MM.1S (cell line): ENCODE results near the gene LIPG.

Source experiments
- DNase-seq: peaks from one replicate; pipeline ENCODE4 v3.0.0-alpha.2; 2015
- H2AFZ ChIP-seq: fragments of 300-600 bp; sonication (generic); 2 replicates; pipeline ENCODE4 v1.6.0; 2016; ENCODE audit warnings: antibody characterized with exemption, low read length
- H3F3A ChIP-seq: fragments of 300-600 bp; sonication (generic); 2 replicates; pipeline ENCODE4 v1.6.1; 2016; ENCODE audit warnings: mild to moderate bottlenecking, antibody characterized with exemption, low read length, moderate library complexity, mixed read lengths; ENCODE audit not compliant: insufficient read depth
- H3K27ac ChIP-seq: fragments of 300-600 bp; sonication (generic); 2 replicates; pipeline ENCODE4 v1.5.1; 2016; ENCODE audit warnings: mild to moderate bottlenecking, low read length
- H3K27me3 ChIP-seq: fragments of 300-600 bp; sonication (generic); replicated peaks from 2 replicates; pipeline ENCODE4 v1.6.0; 2016; ENCODE audit warnings: low read length; ENCODE audit not compliant: insufficient read depth
- H3K36me3 ChIP-seq: fragments of 300-600 bp; sonication (generic); replicated peaks from 2 replicates; pipeline ENCODE4 v1.6.1; 2016; ENCODE audit warnings: mild to moderate bottlenecking, low read length, mixed read lengths; ENCODE audit not compliant: insufficient read depth
- H3K4me1 ChIP-seq: fragments of 300-600 bp; sonication (generic); 2 replicates; pipeline ENCODE4 v1.6.1; 2016; ENCODE audit warnings: low read length, mixed read lengths
- H3K4me2 ChIP-seq: fragments of 300-600 bp; sonication (generic); 2 replicates; pipeline ENCODE4 v1.6.0; 2016; ENCODE audit warnings: low read depth, low read length
- H3K4me3 ChIP-seq: fragments of 300-600 bp; sonication (generic); 2 replicates; pipeline ENCODE4 v1.5.1; 2016; ENCODE audit warnings: low read length, mixed read lengths
- H3K79me2 ChIP-seq: fragments of 300-600 bp; sonication (generic); 2 replicates; pipeline ENCODE4 v1.6.1; 2016; ENCODE audit warnings: mixed run types, low read length, mixed read lengths
- H3K9ac ChIP-seq: fragments of 300-600 bp; sonication (generic); 2 replicates; pipeline ENCODE4 v1.6.1; 2016; ENCODE audit warnings: low read length, mixed read lengths
- H3K9me2 ChIP-seq: fragments of 300-600 bp; sonication (generic); replicated peaks from 2 replicates; pipeline ENCODE4 v1.6.1; 2016; ENCODE audit warnings: mild to moderate bottlenecking, low read length, mixed read lengths; ENCODE audit not compliant: insufficient read depth
- H3K9me3 ChIP-seq: fragments of 300-600 bp; sonication (generic); replicated peaks from 2 replicates; pipeline ENCODE4 v1.6.1; 2016; ENCODE audit warnings: mild to moderate bottlenecking, low read length, mixed read lengths; ENCODE audit not compliant: insufficient read depth
- H4K20me1 ChIP-seq: fragments of 300-600 bp; sonication (generic); 2 replicates; pipeline ENCODE4 v1.6.1; 2016; ENCODE audit warnings: mild to moderate bottlenecking, low read length, moderate library complexity, mixed read lengths; ENCODE audit not compliant: insufficient read depth
- EZH2 ChIP-seq: fragments of 300-600 bp; sonication (generic); optimal IDR thresholded peaks from 2 replicates; pipeline ENCODE3; 2017; ENCODE audit warnings: low read depth, mild to moderate bottlenecking, antibody characterized with exemption, low read length, mixed read lengths
- EZH2phosphoT487 ChIP-seq: fragments of 300-600 bp; sonication (generic); IDR thresholded peaks from 2 replicates; pipeline ENCODE4 v1.6.1; 2018; ENCODE audit warnings: antibody characterized with exemption, low read length
- TF ChIP-seq, protein P1 (sequence below): fragments of 300-600 bp; sonication (generic); IDR thresholded peaks from 2 replicates; pipeline ENCODE4 v1.5.1; 2016; ENCODE audit warnings: antibody characterized with exemption, low read length, mixed read lengths

The LIPG gene

GRCh38 chr18:49563130-49563540 lies 1.3 kb downstream of the LIPG start:
- TF ChIP-seq EZH2 (no peak), EZH2phosphoT487 (no peak)
- TF ChIP-seq, protein P1, sequence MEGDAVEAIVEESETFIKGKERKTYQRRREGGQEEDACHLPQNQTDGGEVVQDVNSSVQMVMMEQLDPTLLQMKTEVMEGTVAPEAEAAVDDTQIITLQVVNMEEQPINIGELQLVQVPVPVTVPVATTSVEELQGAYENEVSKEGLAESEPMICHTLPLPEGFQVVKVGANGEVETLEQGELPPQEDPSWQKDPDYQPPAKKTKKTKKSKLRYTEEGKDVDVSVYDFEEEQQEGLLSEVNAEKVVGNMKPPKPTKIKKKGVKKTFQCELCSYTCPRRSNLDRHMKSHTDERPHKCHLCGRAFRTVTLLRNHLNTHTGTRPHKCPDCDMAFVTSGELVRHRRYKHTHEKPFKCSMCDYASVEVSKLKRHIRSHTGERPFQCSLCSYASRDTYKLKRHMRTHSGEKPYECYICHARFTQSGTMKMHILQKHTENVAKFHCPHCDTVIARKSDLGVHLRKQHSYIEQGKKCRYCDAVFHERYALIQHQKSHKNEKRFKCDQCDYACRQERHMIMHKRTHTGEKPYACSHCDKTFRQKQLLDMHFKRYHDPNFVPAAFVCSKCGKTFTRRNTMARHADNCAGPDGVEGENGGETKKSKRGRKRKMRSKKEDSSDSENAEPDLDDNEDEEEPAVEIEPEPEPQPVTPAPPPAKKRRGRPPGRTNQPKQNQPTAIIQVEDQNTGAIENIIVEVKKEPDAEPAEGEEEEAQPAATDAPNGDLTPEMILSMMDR = no peak
- Histone ChIP-seq H3K79me2 (no peaks in the 10 kb centered on the region), H3K4me2 (0 out of 2 replicates have a peak overlapping the region, but pooled peaks have one; percentile 74), H3K4me3 (no peak overlapping the region), H4K20me1 (no peaks in the 10 kb centered on the region), H2AFZ (no peak overlapping the region), H3K9ac (no peak overlapping the region), H3K27me3 (peaks cover 26% of the 10 kb centered on the region), H3K9me2 (no peaks in the 10 kb centered on the region), H3K4me1 (peaks cover 13% of the 10 kb centered on the region), H3K9me3 (no peaks in the 10 kb centered on the region), H3K27ac (no peak overlapping the region), H3F3A (no peaks in the 10 kb centered on the region), H3K36me3 (no peaks in the 10 kb centered on the region)
- DNase-seq = no peak

- Histone ChIP-seq H3K27ac (no peak overlapping the region), H3K27me3 (peaks cover 26% of the 10 kb centered on the region), H3K9me3 (no peaks in the 10 kb centered on the region), H3F3A (no peaks in the 10 kb centered on the region), H3K79me2 (no peaks in the 10 kb centered on the region), H3K4me2 (no peak overlapping the region), H4K20me1 (no peaks in the 10 kb centered on the region), H2AFZ (no peak overlapping the region), H3K36me3 (no peaks in the 10 kb centered on the region), H3K4me3 (no peak overlapping the region), H3K9ac (no peak overlapping the region), H3K9me2 (no peaks in the 10 kb centered on the region), H3K4me1 (peaks cover 13% of the 10 kb centered on the region)
- DNase-seq = no peak
- TF ChIP-seq EZH2 = no peak
- TF ChIP-seq EZH2phosphoT487 = no peak
- TF ChIP-seq, protein P1 = no peak
Measured at GRCh38 chr18:49563701-49564517, 2.1 kb downstream of the LIPG start.

DNA sequence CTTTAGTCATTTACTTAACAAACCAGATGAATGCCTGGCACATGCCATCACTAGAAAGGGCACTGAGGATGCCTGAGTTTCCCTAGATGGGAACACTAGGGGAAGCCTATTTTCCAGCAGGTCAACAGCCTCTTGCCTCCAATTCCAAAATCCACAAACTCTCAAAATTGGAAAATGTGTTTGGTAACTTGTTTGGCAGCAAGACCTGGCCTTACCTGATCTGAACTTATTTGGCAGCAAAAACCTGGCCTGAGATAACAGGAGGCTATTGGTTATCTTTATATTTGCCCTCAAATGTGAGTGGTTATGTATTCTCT lies 2.6 kb downstream of the LIPG start:
- no peak overlapping the region for H3K4me3 ChIP-seq
- no peak overlapping the region for H2AFZ ChIP-seq
- TF ChIP-seq EZH2 (no peak), EZH2phosphoT487 (no peak)
- TF ChIP-seq, protein P1 = no peak
- H3K4me1 ChIP-seq = peaks cover 13% of the 10 kb centered on the region
- no peaks in the 10 kb centered on the region for H3K9me3 ChIP-seq
- no peak overlapping the region for H3K27ac ChIP-seq
- H3K36me3 ChIP-seq = no peaks in the 10 kb centered on the region
- H4K20me1 ChIP-seq = no peaks in the 10 kb centered on the region
- no peak overlapping the region for H3K9ac ChIP-seq
- no peaks in the 10 kb centered on the region for H3K79me2 ChIP-seq
- H3F3A ChIP-seq = no peaks in the 10 kb centered on the region
- peaks cover 26% of the 10 kb centered on the region for H3K27me3 ChIP-seq
- H3K4me2 ChIP-seq = no peak overlapping the region
- no peaks in the 10 kb centered on the region for H3K9me2 ChIP-seq
- no peak for DNase-seq
